ENCODE data around the gene VSX2.

The VSX2 gene

GRCh38 chr14:74278080-74278479 lies 38.8 kb downstream of the VSX2 start:
- H3K4me3 ChIP-seq (replicated peaks in 1 of 2; ENCODE audit: low read depth in 2 of 2, low read length in 2 of 2), result no peak overlapping the region
- DNase-seq (ENCODE audit: low read depth in 2 of 2), result no peak
- no peak for TF ChIP-seq CTCF (IDR thresholded peaks at IDR 0.05; ENCODE audit: low read depth, low read length)

GRCh38 chr14:74281069-74281468 lies 41.8 kb downstream of the VSX2 start:
- DNase-seq (ENCODE audit: low read depth in 2 of 2), result no peak
- TF ChIP-seq CTCF (IDR thresholded peaks at IDR 0.05; ENCODE audit: low read depth, low read length), result no peak
- H3K4me3 ChIP-seq (replicated peaks in 1 of 2; ENCODE audit: low read depth in 2 of 2, low read length in 2 of 2), result no peak overlapping the region

- no peak for DNase-seq (ENCODE audit: low read depth in 2 of 2)
- H3K4me3 ChIP-seq (replicated peaks in 1 of 2; ENCODE audit: low read depth in 2 of 2, low read length in 2 of 2), result no peak overlapping the region
- no peak for TF ChIP-seq CTCF (IDR thresholded peaks at IDR 0.05; ENCODE audit: low read depth, low read length)
Measured at GRCh38 chr14:74286736-74287135, 47.5 kb downstream of the VSX2 start.

GRCh38 chr14:74289801-74290200 lies 50.6 kb downstream of the VSX2 start:
- no peak overlapping the region for H3K4me3 ChIP-seq (replicated peaks in 1 of 2; ENCODE audit: low read depth in 2 of 2, low read length in 2 of 2)
- DNase-seq (ENCODE audit: low read depth in 2 of 2), result no peak
- TF ChIP-seq CTCF (IDR thresholded peaks at IDR 0.05; ENCODE audit: low read depth, low read length), result no peak

- peak; percentile 41 to 45 for DNase-seq (ENCODE audit: low read depth in 2 of 2)
- peak; percentile 50 for TF ChIP-seq CTCF (IDR thresholded peaks at IDR 0.05; ENCODE audit: low read depth, low read length)
- no peak overlapping the region for H3K4me3 ChIP-seq (replicated peaks in 1 of 2; ENCODE audit: low read depth in 2 of 2, low read length in 2 of 2)
Measured at GRCh38 chr14:74290415-74290814, 51.2 kb downstream of the VSX2 start.

- no peak for DNase-seq (ENCODE audit: low read depth in 2 of 2)
- no peak for TF ChIP-seq CTCF (IDR thresholded peaks at IDR 0.05; ENCODE audit: low read depth, low read length)
- H3K4me3 ChIP-seq (replicated peaks in 1 of 2; ENCODE audit: low read depth in 2 of 2, low read length in 2 of 2), result no peak overlapping the region
Measured at GRCh38 chr14:74292061-74292460, 52.8 kb downstream of the VSX2 start.

GRCh38 chr14:74293606-74294005 lies 54.4 kb downstream of the VSX2 start:
- no peak for TF ChIP-seq CTCF (IDR thresholded peaks at IDR 0.05; ENCODE audit: low read depth, low read length)
- DNase-seq (ENCODE audit: low read depth in 2 of 2), result no peak

More at GRCh38 chr14:74293606-74294005, 54.4 kb downstream of the VSX2 start:
- no peak overlapping the region for H3K4me3 ChIP-seq (replicated peaks in 1 of 2; ENCODE audit: low read depth in 2 of 2, low read length in 2 of 2)

Data from cardiac fibroblast (primary cell).